ENCODE measurements around the gene PPM1A. TPM values are rescaled to one million over a fixed set of nuclear protein-coding genes. Genes with fewer than 3 reads are reported as not detected.

The PPM1A gene
- total and polyA plus RNA-seq, 2 of the 13 experiments (the other 11 are each of a cell fraction or from before 2014, with no cell fraction given), result 23.3 to 29.8 TPM

GRCh38 chr14:60238955-60239354, 10.1 kb upstream of the PPM1A start (continued):
- peak; percentile 83 for TF ChIP-seq FOXP4 (CRISPR knock-in tag; IDR thresholded peaks at IDR 0.05)
- no peak for TF ChIP-seq MIER3 (CRISPR knock-in tag; IDR thresholded peaks at IDR 0.05; ENCODE audit: borderline replicate concordance)
- no peak for TF ChIP-seq ZNF207 (IDR thresholded peaks at IDR 0.05; ENCODE audit: borderline replicate concordance)
- no peak for TF ChIP-seq BCL6 (CRISPR knock-in tag; IDR thresholded peaks at IDR 0.05)
- TF ChIP-seq TEAD3 (CRISPR knock-in tag; optimal IDR thresholded peaks at IDR 0.05; ENCODE audit: borderline replicate concordance), result peak; percentile 17
- no peak for TF ChIP-seq ZBTB2 (CRISPR knock-in tag; IDR thresholded peaks at IDR 0.05; ENCODE audit: low read depth)
- no peak for TF ChIP-seq HINFP (CRISPR knock-in tag; IDR thresholded peaks at IDR 0.05; ENCODE audit: low read depth)
- TF ChIP-seq RARA (CRISPR knock-in tag; IDR thresholded peaks at IDR 0.05), result peak; percentile 24; the same call in 1 of the 2 replicates
- TF ChIP-seq ZNF556 (CRISPR knock-in tag; IDR thresholded peaks at IDR 0.05; ENCODE audit: borderline replicate concordance), result no peak
- TF ChIP-seq FOXA1 (IDR thresholded peaks at IDR 0.05), result 0 out of 2 replicates have a peak, but pooled peaks have one; percentile 62
- 0 out of 2 replicates have a peak, but pooled peaks have one; percentile 20 for TF ChIP-seq FOXA1 (CRISPR knock-in tag; IDR thresholded peaks at IDR 0.05)
